RKO (cell line): ENCODE data around the gene C3AR1.
"Not testable (repeated sequence)": the region's sequence is repeated elsewhere in the genome, so short reads cannot be mapped to it uniquely, and the experiment has no call there.

Experiments used
- DNase-seq: peaks from one replicate; pipeline ENCODE4 v3.0.0-alpha.2; 2016; ENCODE audit warnings: low spot score

Gene C3AR1

GRCh38 chr12:8057839-8058238 is 8.3 kb downstream of the C3AR1 start:
- DNase-seq, result no peak

- DNase-seq, result no peak
Measured at GRCh38 chr12:8057306-8057705, 8.9 kb downstream of the C3AR1 start.

GRCh38 chr12:8054816-8055215 is 11.3 kb downstream of the C3AR1 start:
- no peak for DNase-seq

- no peak for DNase-seq
Measured at GRCh38 chr12:8052679-8053078, 13.5 kb downstream of the C3AR1 start.

GRCh38 chr12:8050600-8051250 is 15.4 kb downstream of the C3AR1 start:
- no peak for DNase-seq

- no peak for DNase-seq
Measured at GRCh38 chr12:8048906-8049305, 17.3 kb downstream of the C3AR1 start.

- no peak for DNase-seq
Measured at GRCh38 chr12:8047842-8048241, 18.3 kb downstream of the C3AR1 start.

GRCh38 chr12:8045952-8046944 is 19.9 kb downstream of the C3AR1 start:
- DNase-seq, result peak; percentile 80

GRCh38 chr12:8040791-8041190 is 25.4 kb downstream of the C3AR1 start:
- DNase-seq, result no peak

- no peak for DNase-seq
Measured at GRCh38 chr12:8038659-8039114, 27.5 kb downstream of the C3AR1 start.

GRCh38 chr12:8037947-8038346 is 28.2 kb downstream of the C3AR1 start:
- no peak for DNase-seq

- DNase-seq, result no peak
Measured at GRCh38 chr12:8037046-8037663, 29.0 kb downstream of the C3AR1 start.

- DNase-seq, result no peak
Measured at GRCh38 chr12:8036346-8036745, 29.8 kb downstream of the C3AR1 start.

GRCh38 chr12:8035440-8036010 is 30.6 kb downstream of the C3AR1 start:
- no peak for DNase-seq

GRCh38 chr12:8034802-8035201 is 31.4 kb downstream of the C3AR1 start:
- no peak for DNase-seq

- DNase-seq, result peak; percentile 52
Measured at GRCh38 chr12:8033153-8034044, 32.8 kb downstream of the C3AR1 start.

GRCh38 chr12:8032242-8033152 is 33.7 kb downstream of the C3AR1 start, which contains the start of gene FOXJ2:
Gene FOXJ2, plus strand, starts transcription at chr12:8032716. Its CDS starts 7,117 bp downstream, at chr12:8039833.
- peak; percentile 66 for DNase-seq

GRCh38 chr12:8031872-8032241 is 34.3 kb downstream of the C3AR1 start:
- DNase-seq, result peak; percentile 48

- DNase-seq, result not testable (repeated sequence)
Measured at GRCh38 chr12:8031017-8031416, 35.1 kb downstream of the C3AR1 start.

GRCh38 chr12:8030189-8030588 is 36.0 kb downstream of the C3AR1 start:
- DNase-seq, result no peak
